ENCODE results near the gene RAPGEF6. TPM values are rescaled to one million over a fixed set of nuclear protein-coding genes. Genes with fewer than 3 reads are reported as not detected.
A peak's percentile ranks its signal among the peaks of the same experiment; 100 is the strongest.

The RAPGEF6 gene
- total RNA-seq, 1 donor from 2014 or later = 18.9 TPM

DNA sequence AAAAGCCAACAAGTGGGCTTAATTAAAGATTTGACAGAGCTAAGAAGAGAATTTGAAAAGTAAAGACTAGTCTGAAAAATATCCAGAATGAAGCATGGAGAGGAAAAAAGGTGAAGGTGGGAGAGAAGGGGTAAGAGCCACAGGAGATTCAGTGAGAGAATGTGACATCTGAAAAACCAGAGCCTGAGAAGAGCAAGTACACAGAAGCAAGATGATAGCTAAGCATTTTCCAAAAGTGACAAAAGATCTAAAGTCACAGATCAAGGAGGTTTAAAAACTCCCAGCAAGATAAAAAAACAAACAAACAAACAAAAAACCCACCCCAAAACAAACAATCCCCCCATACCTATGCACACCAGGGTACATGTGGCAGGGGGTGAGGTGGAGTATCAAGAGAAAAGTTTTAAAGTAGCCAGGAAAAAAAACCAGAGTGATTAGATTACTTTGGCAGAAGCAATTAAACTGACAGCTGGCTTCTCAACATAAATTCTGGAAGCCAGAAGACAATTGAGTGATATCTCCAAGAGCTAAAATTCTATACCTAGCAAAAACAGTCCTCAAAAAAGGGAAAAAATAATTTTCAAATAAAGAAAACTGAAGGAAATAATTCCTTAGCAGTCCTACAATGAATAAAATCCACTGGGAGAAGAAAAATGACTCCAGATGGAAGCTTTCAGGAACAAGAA is 111.4 kb downstream of the RAPGEF6 start:
- no peak for DNase-seq (ENCODE audit: extremely low spot score, unreplicated experiment)
- Mint-ChIP-seq H3K4me1 (ENCODE audit: unreplicated experiment) (peaks cover 1% of the 10 kb centered on the region), H3K9me3 (ENCODE audit: unreplicated experiment) (no peaks in the 10 kb centered on the region), H3K4me3 (ENCODE audit: unreplicated experiment) (no peak overlapping the region), H3K27ac (ENCODE audit: unreplicated experiment) (no peak overlapping the region), H3K27me3 (ENCODE audit: unreplicated experiment) (no peaks in the 10 kb centered on the region), H3K36me3 (ENCODE audit: unreplicated experiment) (peaks cover 5% of the 10 kb centered on the region)
- TF ChIP-seq, protein P1, sequence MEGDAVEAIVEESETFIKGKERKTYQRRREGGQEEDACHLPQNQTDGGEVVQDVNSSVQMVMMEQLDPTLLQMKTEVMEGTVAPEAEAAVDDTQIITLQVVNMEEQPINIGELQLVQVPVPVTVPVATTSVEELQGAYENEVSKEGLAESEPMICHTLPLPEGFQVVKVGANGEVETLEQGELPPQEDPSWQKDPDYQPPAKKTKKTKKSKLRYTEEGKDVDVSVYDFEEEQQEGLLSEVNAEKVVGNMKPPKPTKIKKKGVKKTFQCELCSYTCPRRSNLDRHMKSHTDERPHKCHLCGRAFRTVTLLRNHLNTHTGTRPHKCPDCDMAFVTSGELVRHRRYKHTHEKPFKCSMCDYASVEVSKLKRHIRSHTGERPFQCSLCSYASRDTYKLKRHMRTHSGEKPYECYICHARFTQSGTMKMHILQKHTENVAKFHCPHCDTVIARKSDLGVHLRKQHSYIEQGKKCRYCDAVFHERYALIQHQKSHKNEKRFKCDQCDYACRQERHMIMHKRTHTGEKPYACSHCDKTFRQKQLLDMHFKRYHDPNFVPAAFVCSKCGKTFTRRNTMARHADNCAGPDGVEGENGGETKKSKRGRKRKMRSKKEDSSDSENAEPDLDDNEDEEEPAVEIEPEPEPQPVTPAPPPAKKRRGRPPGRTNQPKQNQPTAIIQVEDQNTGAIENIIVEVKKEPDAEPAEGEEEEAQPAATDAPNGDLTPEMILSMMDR (IDR thresholded peaks at IDR 0.05) = no peak

DNA sequence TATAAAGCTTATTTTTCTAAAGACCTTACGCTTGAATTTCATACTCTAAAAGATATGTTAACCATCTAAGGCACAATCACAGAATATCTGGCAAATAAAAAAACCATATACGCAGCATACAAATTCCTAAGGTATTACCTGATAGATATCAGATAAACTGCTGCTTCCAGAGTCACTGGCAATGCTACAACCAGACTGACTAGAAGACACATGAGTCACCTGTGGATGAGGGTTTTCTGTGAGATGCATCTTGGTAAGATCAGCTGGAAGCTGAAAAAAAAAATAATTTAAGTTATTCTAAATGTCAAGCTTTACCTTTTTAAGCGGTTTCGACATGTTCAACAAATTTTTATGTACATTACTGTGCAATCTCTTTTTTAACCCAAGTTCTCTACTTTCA is 113.8 kb downstream of the RAPGEF6 start:
- H3K4me3 Mint-ChIP-seq (ENCODE audit: unreplicated experiment) = no peak overlapping the region
- H3K27ac Mint-ChIP-seq (ENCODE audit: unreplicated experiment) = no peak overlapping the region
- DNase-seq (ENCODE audit: extremely low spot score, unreplicated experiment) = no peak
- H3K27me3 Mint-ChIP-seq (ENCODE audit: unreplicated experiment) = no peaks in the 10 kb centered on the region
- no peaks in the 10 kb centered on the region for H3K9me3 Mint-ChIP-seq (ENCODE audit: unreplicated experiment)
- TF ChIP-seq, protein P1 (IDR thresholded peaks at IDR 0.05) = no peak
- peaks cover 1% of the 10 kb centered on the region for H3K4me1 Mint-ChIP-seq (ENCODE audit: unreplicated experiment)
- H3K36me3 Mint-ChIP-seq (ENCODE audit: unreplicated experiment) = peaks cover 5% of the 10 kb centered on the region

DNA sequence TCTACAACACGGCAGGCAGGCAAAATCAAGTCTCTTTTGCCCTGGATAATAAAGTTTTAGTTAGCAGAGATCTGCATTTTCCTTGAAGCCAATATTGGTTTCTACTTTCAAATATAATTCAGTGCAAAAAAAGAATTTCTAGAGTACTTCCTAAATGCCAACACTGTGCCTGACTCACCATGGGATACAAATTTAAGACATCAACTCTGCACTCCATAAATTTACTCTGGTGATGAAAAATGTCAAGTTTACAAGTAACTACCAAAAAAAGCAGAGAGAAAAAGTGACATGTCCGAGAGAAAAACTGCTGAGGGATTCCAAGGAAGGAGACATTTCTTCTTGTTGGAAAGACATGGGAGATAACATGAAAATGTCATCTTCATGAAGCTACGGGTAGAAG is 119.7 kb downstream of the RAPGEF6 start:
- no peak for DNase-seq (ENCODE audit: extremely low spot score, unreplicated experiment)
- Mint-ChIP-seq H3K4me1 (ENCODE audit: unreplicated experiment) (peaks cover 14% of the 10 kb centered on the region), H3K9me3 (ENCODE audit: unreplicated experiment) (no peaks in the 10 kb centered on the region), H3K4me3 (ENCODE audit: unreplicated experiment) (no peak overlapping the region), H3K36me3 (ENCODE audit: unreplicated experiment) (peaks cover 8% of the 10 kb centered on the region), H3K27me3 (ENCODE audit: unreplicated experiment) (no peaks in the 10 kb centered on the region), H3K27ac (ENCODE audit: unreplicated experiment) (peak overlapping the region; percentile 68)
- TF ChIP-seq, protein P1 (IDR thresholded peaks at IDR 0.05) = no peak

DNA sequence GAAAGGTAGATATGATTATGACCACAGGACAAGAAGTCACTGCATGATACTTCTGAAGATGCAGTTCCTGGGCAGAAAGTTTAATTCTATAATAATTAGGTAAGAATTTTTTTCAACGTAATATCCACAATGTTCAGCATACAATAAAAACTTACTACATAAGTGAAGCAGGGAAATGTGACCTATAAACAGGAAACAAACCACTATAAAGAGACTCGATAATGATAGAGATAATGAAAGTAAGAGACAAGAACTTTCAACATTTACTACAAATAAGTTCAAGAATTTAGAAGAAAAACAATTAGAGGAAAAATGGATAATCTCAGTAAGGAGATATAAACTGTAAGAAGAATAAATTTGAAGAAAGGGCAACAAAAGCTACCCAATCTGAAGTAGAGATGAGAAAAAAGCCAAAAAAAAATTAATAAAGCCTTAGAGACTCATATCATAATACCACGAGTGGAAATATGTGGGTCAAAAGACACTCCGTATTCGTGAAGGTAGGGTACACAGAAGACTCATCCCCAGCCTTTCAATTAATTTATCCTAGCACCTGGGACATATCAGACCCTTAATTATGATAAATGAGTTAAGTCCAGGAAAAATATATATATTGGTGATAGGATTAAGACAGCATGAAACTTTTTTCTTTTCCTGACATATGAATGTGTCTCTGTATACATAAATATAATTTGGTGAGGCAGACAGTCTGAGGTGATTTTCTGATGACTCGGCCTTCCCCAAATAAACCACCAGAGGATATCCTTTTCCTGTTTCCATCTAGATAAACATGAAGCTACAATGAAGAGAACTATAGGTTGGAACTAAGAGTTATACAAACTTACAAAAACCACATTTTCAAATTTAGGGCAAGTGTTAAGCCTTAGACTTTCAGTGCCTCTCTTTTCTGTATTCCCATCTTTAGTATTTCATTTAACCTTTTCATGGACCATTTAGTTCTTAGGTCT is 120.4 kb downstream of the RAPGEF6 start:
- Mint-ChIP-seq H3K9me3 (ENCODE audit: unreplicated experiment) (no peaks in the 10 kb centered on the region), H3K27me3 (ENCODE audit: unreplicated experiment) (no peaks in the 10 kb centered on the region), H3K27ac (ENCODE audit: unreplicated experiment) (peak overlapping the region; percentile 68), H3K4me1 (ENCODE audit: unreplicated experiment) (peaks cover 14% of the 10 kb centered on the region), H3K4me3 (ENCODE audit: unreplicated experiment) (no peak overlapping the region), H3K36me3 (ENCODE audit: unreplicated experiment) (peaks cover 12% of the 10 kb centered on the region)
- no peak for DNase-seq (ENCODE audit: extremely low spot score, unreplicated experiment)
- TF ChIP-seq, protein P1 (IDR thresholded peaks at IDR 0.05) = no peak

DNA sequence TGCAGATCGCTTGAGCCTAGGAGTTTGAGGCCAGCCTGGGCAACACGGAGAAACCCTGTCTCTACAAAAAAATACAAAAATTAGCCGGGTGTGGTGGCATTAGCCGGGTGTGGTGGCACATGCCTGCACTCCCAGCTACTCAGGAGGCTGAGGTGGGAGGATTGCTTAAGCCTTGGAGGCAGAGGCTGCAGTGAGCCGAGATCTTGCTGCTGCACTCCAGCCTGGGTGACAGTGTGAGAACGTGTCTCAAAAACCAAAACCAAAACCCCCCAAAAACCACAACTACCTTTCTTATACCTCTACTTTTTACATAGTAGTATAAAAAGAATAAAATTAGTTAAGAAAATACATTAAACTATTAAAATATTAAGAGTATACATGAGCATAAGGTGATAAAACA is 121.2 kb downstream of the RAPGEF6 start:
- peaks cover 8% of the 10 kb centered on the region for H3K36me3 Mint-ChIP-seq (ENCODE audit: unreplicated experiment)
- no peak overlapping the region for H3K4me3 Mint-ChIP-seq (ENCODE audit: unreplicated experiment)
- H3K4me1 Mint-ChIP-seq (ENCODE audit: unreplicated experiment) = peaks cover 14% of the 10 kb centered on the region
- H3K27ac Mint-ChIP-seq (ENCODE audit: unreplicated experiment) = no peak overlapping the region
- no peaks in the 10 kb centered on the region for H3K9me3 Mint-ChIP-seq (ENCODE audit: unreplicated experiment)
- no peaks in the 10 kb centered on the region for H3K27me3 Mint-ChIP-seq (ENCODE audit: unreplicated experiment)
- no peak for DNase-seq (ENCODE audit: extremely low spot score, unreplicated experiment)
- TF ChIP-seq, protein P1 (IDR thresholded peaks at IDR 0.05) = no peak

Data from osteocyte (in vitro differentiated cells).